BJ (cell line): ENCODE results near the gene TANC1. TPM values are rescaled to one million over a fixed set of nuclear protein-coding genes. Genes with fewer than 3 reads are reported as not detected.

Source experiments
- CTCF ChIA-PET: fragments of 350-600 bp; formaldehyde crosslinking; extraction: SDS; loops from one replicate; lab custom pipeline; 2021; ENCODE audit warnings: antibody characterized with exemption, inconsistent platforms; lab: Yijun Ruan, JAX
- POLR2A ChIA-PET: fragments of 300-600 bp; sonication (Branson Sonifier 250); formaldehyde crosslinking; extraction: SDS; loops from one replicate; lab custom pipeline; 2021; ENCODE audit warnings: antibody characterized with exemption; lab: Charles Lee
- DNase-seq: peaks from one replicate; pipeline ENCODE4 v3.0.0-alpha.2; 2011; ENCODE audit warnings: low read depth
- H3K27me3 ChIP-seq: 2 replicates; pipeline ENCODE4 v1.6.0; 2011; ENCODE audit warnings: low read length; ENCODE audit not compliant: control insufficient read depth, insufficient read depth
- H3K36me3 ChIP-seq: 2 replicates; pipeline ENCODE4 v1.5.1; 2011; ENCODE audit warnings: low read length; ENCODE audit not compliant: control insufficient read depth, insufficient read depth
- H3K4me3 ChIP-seq: 2 replicates; pipeline ENCODE4 v1.5.1; 2011; ENCODE audit warnings: low read depth, mild to moderate bottlenecking, control low read depth, low read length
- polyA plus RNA-seq: library from polyadenylated mRNA; depleted of rRNA; stranded (reverse); fragments of >200 nt; gene quantifications from 2 replicates; pipeline ENCODE4 v1.2.3, GENCODE V29; 2011
- TF ChIP-seq, protein P1 (sequence below): IDR thresholded peaks from 2 replicates; pipeline ENCODE4 v1.5.1; 2011; ENCODE audit warnings: low read depth, mild to moderate bottlenecking, control low read depth, inconsistent platforms, low read length, moderate library complexity; ENCODE audit not compliant: insufficient read depth

The TANC1 gene
- polyA plus RNA-seq, 1 experiment, result 22.0 TPM

DNA sequence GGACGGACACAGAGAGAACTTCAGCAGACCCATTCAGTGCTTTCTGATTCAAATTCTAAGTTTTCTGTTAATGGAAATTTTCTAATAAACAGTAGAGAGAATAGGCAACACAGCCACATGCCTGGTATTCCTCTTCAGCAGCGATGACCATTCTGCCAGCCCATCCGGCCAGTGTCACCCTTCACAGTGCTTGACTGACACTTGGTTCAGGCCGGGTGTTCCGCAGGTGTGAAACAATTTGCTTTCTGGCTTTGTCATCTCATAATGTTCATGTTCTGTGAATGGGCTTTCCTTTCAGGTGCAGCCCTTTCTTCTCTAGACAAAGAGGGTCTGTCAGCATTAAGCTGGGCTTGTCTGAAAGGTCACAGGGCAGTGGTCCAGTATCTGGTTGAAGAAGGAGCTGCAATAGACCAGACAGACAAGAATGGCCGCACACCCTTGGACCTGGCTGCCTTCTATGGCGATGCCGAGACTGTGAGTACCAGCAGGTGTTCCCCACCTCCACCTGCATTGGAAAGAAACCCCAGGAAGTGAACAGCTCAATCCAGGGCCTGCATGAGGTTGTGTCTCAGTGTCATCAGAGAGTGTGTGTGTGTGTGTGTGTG lies 251.1 kb downstream of the TANC1 start:
- peaks cover 23% of the 10 kb centered on the region for H3K36me3 ChIP-seq

DNA sequence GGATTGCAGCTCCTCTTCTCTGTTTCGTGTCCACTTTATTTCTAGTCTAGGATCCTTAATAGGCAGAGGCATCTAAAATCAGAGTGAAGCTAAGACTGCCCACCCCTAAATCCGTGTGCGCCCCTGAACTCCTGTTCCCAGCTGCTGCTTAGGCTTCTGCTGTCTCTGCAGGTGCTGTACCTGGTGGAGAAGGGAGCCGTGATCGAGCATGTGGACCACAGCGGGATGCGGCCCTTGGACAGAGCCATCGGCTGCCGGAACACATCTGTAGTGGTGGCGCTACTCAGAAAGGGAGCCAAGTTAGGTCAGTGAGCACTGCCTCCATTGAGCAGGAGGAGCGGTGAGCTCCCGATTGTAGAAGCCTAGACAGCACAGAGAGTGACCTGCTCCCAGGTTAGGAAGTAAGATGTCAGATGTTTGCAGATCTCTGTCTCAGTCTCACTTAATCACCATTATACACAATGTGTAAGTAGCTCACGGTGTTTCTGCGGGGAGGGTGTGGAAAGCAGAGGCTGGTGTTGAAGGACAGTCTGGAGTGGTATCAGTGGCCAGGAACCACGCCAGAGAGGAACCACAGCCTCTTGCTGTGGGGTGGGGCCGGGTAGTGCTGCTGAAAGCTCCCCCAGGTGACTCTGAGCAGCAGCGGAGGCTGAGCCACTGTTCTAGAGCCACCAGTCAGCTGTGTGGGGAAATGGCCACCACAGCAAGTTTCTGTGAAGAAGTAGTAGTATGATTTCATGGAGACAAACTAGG lies 255.8 kb downstream of the TANC1 start:
- ChIA-PET CTCF (interaction anchor here (1.4 to 1.7 kb wide), 2 partner anchors 13 to 322 kb away, joined by 3 to 4 read pairs; no protein-coding TSS in a partner anchor), POLR2A (no interaction called here)
- no peak overlapping the region for H3K4me3 ChIP-seq
- H3K27me3 ChIP-seq, result no peaks in the 10 kb centered on the region
- DNase-seq, result no peak
- TF ChIP-seq, protein P1, sequence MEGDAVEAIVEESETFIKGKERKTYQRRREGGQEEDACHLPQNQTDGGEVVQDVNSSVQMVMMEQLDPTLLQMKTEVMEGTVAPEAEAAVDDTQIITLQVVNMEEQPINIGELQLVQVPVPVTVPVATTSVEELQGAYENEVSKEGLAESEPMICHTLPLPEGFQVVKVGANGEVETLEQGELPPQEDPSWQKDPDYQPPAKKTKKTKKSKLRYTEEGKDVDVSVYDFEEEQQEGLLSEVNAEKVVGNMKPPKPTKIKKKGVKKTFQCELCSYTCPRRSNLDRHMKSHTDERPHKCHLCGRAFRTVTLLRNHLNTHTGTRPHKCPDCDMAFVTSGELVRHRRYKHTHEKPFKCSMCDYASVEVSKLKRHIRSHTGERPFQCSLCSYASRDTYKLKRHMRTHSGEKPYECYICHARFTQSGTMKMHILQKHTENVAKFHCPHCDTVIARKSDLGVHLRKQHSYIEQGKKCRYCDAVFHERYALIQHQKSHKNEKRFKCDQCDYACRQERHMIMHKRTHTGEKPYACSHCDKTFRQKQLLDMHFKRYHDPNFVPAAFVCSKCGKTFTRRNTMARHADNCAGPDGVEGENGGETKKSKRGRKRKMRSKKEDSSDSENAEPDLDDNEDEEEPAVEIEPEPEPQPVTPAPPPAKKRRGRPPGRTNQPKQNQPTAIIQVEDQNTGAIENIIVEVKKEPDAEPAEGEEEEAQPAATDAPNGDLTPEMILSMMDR, result no peak
- peaks cover 20% of the 10 kb centered on the region for H3K36me3 ChIP-seq

More for the DNA sequence above, 251.1 kb downstream of the TANC1 start:
- CTCF ChIA-PET, result no interaction called here
- POLR2A ChIA-PET, result no interaction called here
- Histone ChIP-seq H3K27me3 (no peaks in the 10 kb centered on the region), H3K4me3 (no peak overlapping the region)
- TF ChIP-seq, protein P1, result no peak
- no peak for DNase-seq

DNA sequence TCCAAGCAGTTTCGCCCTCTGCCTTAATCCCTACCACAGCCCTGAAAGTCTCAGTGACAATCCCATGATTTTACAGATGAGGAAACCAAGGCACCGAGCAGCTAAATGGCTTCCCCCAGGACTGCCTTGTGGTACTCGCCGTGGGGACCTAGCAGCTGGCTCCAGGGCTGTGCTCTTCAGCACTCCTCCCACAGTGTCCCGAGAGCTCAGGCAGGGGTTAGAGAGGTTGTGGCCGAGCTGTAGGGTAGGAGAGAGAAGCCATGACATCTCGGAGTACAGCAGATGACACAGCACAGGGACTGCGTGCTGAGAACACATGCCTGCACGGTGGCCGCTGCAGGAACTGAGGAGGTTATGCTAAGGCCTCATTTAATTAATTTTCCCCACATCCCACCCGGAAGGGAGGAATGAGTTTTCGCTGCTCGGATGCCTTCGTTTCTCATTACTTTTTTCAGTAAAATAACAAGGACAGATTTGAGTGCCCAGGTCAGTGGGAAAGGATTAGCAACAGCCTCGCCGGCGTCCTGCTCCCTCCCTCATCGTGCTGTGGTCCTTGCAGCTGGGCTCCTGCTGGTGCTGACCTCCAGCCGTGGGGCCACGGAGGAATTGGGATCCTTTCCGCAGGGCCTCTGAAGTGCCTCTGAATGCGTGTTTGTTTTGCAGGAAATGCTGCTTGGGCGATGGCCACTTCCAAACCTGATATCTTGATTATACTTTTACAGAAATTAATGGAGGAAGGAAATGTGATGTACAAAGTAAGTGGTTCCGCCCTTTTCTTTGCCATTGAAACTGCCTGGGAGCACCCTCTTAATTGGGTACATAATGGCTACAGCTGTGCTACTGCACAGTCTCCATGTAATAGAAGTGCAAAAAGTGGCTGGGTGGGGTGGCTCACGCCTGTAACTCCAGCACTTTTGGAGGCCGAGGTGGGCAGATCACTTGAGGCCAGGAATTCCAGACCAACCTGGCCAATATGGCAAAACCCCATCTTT lies 256.9 kb downstream of the TANC1 start:
- CTCF ChIA-PET, result interaction anchor here (1.4 to 1.7 kb wide), 2 partner anchors 15 to 323 kb away, joined by 3 to 4 read pairs; no protein-coding TSS in a partner anchor
- TF ChIP-seq, protein P1, result no peak
- Histone ChIP-seq H3K36me3 (peaks cover 24% of the 10 kb centered on the region), H3K27me3 (no peaks in the 10 kb centered on the region), H3K4me3 (no peak overlapping the region)
- POLR2A ChIA-PET, result no interaction called here
- DNase-seq, result no peak

DNA sequence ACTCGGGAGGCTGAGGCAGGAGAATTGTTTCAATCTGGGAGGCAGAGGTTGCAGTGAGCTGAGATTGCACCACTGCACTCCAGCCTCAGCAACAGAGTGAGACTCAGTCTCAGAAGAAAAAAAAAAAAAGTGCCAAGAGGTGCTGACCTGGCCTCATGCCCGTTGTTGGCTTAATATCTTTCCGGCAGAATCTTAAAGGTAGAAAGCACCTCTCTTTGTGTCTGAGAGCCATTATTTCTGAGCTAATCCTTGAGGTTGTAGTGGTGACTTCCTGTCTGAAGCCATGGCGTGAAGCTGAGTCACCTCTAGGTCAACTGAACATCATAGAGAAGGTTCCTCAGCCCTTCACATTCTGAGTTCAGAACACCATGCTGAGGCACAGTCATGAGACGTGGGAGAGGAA lies 257.6 kb downstream of the TANC1 start:
- POLR2A ChIA-PET, result no interaction called here
- CTCF ChIA-PET, result no interaction called here
- no peak overlapping the region for H3K4me3 ChIP-seq
- H3K27me3 ChIP-seq, result no peaks in the 10 kb centered on the region
- TF ChIP-seq, protein P1, result no peak
- DNase-seq, result no peak
- peaks cover 29% of the 10 kb centered on the region for H3K36me3 ChIP-seq
